ENCODE measurements around the gene CYREN. TPM values are rescaled to one million over a fixed set of nuclear protein-coding genes. Genes with fewer than 3 reads are reported as not detected.

The CYREN gene
- total and polyA plus RNA-seq, 4 donors = 17.8 to 31.7 (median 24.4) TPM

DNA sequence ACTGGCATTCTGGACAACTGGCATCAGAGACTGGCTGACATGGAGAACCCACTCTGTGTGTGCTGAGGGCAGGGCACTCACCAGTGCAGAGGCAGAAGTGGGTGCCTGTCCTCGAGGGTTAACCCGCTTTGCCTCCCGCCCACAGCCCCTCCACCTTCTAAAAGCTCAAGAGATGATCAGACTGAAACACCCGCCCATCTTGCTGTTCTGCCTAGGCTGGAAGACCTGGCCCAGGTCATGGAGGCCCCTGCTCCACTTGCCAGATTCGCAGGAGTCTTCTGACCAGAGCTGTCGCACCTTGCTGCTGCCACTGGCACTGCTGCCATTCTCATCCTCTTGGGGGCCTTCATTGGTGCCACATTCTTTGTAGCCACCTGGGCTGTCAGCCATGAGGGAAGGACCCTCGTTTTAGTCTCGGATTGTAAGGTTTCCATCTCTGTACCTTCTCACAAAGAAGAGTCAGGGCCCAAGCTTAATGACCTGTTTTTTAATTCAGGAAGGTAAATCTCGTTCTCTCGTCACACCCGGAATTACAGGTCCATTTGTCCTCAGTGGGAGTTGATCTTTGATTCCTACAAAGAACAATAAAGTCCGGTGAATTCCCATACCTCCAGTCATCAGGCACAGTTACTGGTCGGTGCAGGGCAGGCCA is 1.9 kb downstream of the CYREN start:
- intact Hi-C loops (cut with DNase I) = loop anchor here (2.0 to 10.0 kb wide), 3 partner anchors 181 to 478 kb away; partner anchors contain the start of gene AGBL3 (in 1 of the 2)
- ATAC-seq (ENCODE audit: low FRiP score) (no peak), DNase-seq (no peak)
- H3K4me3 ChIP-seq (ENCODE audit: low read length in 2 of 2) = no peak overlapping the region
- H3K27ac ChIP-seq (ENCODE audit: low read depth in 1 of 2, low read length in 2 of 2) = peak overlapping the region in 1 of 2 donors; percentile 48
- WGBS, 2 donors = 88 to 92% methylated on average over 13 of the region's 13 CpGs
- no peaks in the 10 kb centered on the region for H3K36me3 ChIP-seq (ENCODE audit: control insufficient read depth in 1 of 2, insufficient read depth in 2 of 2, low read length in 1 of 2)
- no peaks in the 10 kb centered on the region for H3K27me3 ChIP-seq (ENCODE audit: control insufficient read depth in 1 of 2, insufficient read depth in 2 of 2, low read length in 1 of 2)
- peaks cover 2 to 13% of the 10 kb centered on the region in 2 donors for H3K4me1 ChIP-seq (ENCODE audit: control insufficient read depth in 1 of 2, insufficient read depth in 2 of 2, low read length in 2 of 2)
- no peaks in the 10 kb centered on the region for H3K9me3 ChIP-seq (ENCODE audit: control insufficient read depth, low read length)

- Histone ChIP-seq H3K9me3 (ENCODE audit: control insufficient read depth, low read length) (no peaks in the 10 kb centered on the region), H3K4me1 (ENCODE audit: control insufficient read depth in 1 of 2, insufficient read depth in 2 of 2, low read length in 2 of 2) (peaks cover 2 to 13% of the 10 kb centered on the region in 2 donors), H3K27me3 (ENCODE audit: control insufficient read depth in 1 of 2, insufficient read depth in 2 of 2, low read length in 1 of 2) (no peaks in the 10 kb centered on the region), H3K4me3 (ENCODE audit: low read length in 2 of 2) (no peak overlapping the region), H3K27ac (ENCODE audit: low read depth in 1 of 2, low read length in 2 of 2) (no peak overlapping the region), H3K36me3 (ENCODE audit: control insufficient read depth in 1 of 2, insufficient read depth in 2 of 2, low read length in 1 of 2) (no peaks in the 10 kb centered on the region)
- 50 to 68% methylated on average over 7 to 9 of the region's 9 CpGs for WGBS, 2 donors
- ATAC-seq (ENCODE audit: low FRiP score) = no peak
- intact Hi-C loops (cut with DNase I) = loop anchor here (2.0 to 10.0 kb wide), 3 partner anchors 181 to 477 kb away; partner anchors contain the start of gene AGBL3 (in 1 of the 2)
- peak in 1 of 2 donors; percentile 74 for DNase-seq
Observed at GRCh38 chr7:135168001-135168400, 2.5 kb downstream of the CYREN start.

GRCh38 chr7:135167365-135167917 is 3.1 kb downstream of the CYREN start:
- intact Hi-C loops (cut with DNase I) = loop anchor here in 1 of 2 donors (5.0 to 10.0 kb wide), 2 partner anchors 180 to 383 kb away; partner anchors contain the start of gene AGBL3
- Histone ChIP-seq H3K9me3 (ENCODE audit: control insufficient read depth, low read length) (no peaks in the 10 kb centered on the region), H3K27me3 (ENCODE audit: control insufficient read depth in 1 of 2, insufficient read depth in 2 of 2, low read length in 1 of 2) (no peaks in the 10 kb centered on the region), H3K4me3 (ENCODE audit: low read length in 2 of 2) (no peak overlapping the region), H3K4me1 (ENCODE audit: control insufficient read depth in 1 of 2, insufficient read depth in 2 of 2, low read length in 2 of 2) (peaks cover 2 to 13% of the 10 kb centered on the region in 2 donors), H3K27ac (ENCODE audit: low read depth in 1 of 2, low read length in 2 of 2) (no peak overlapping the region), H3K36me3 (ENCODE audit: control insufficient read depth in 1 of 2, insufficient read depth in 2 of 2, low read length in 1 of 2) (no peaks in the 10 kb centered on the region)
- DNase-seq = no peak
- WGBS, 2 donors = 77 to 83% methylated on average over 12 of the region's 12 CpGs
- ATAC-seq (ENCODE audit: low FRiP score) = no peak

DNA sequence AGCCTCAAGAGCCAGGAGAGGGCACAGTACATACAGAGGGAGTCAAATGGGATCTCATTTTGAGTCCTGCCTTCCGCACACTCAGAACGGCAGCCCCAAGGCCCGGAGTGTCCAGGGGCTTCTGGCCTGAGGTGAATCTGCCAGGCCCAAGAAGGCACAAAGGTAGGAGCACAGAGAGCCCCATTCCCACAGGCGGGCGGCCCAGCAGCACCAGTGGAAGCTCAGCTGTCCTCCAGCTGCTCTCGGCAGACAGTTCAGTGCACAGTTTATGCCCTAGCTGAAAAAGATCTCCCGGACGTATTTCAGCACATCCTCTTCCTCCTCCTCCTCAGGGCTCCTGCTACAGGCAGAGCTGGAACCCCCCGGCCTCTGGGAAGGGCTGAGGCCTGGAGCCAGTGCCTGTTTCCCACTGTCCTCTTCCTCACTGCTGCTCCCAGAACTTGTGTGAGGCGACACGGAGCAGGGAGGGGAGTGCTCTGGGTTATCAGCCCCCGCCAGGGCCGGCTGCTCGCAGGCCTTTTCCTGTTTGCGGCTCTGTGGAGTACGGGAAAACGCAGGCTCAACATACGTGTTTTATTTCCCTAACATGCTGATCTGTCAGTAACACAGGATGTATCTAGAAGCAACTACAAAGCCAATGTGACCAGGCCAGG is 4.0 kb downstream of the CYREN start:
- ATAC-seq (ENCODE audit: low FRiP score) (no peak), DNase-seq (no peak)
- no peak overlapping the region for H3K27ac ChIP-seq (ENCODE audit: low read depth in 1 of 2, low read length in 2 of 2)
- H3K27me3 ChIP-seq (ENCODE audit: control insufficient read depth in 1 of 2, insufficient read depth in 2 of 2, low read length in 1 of 2) = no peaks in the 10 kb centered on the region
- H3K9me3 ChIP-seq (ENCODE audit: control insufficient read depth, low read length) = no peaks in the 10 kb centered on the region
- 79 to 87% methylated on average over 17 to 18 of the region's 18 CpGs for WGBS, 2 donors
- intact Hi-C loops (cut with DNase I) = loop anchor here in 1 of 2 donors (5.0 to 10.0 kb wide), 2 partner anchors 179 to 382 kb away; partner anchors contain the start of gene AGBL3
- no peaks in the 10 kb centered on the region for H3K36me3 ChIP-seq (ENCODE audit: control insufficient read depth in 1 of 2, insufficient read depth in 2 of 2, low read length in 1 of 2)
- peaks cover 2 to 13% of the 10 kb centered on the region in 2 donors for H3K4me1 ChIP-seq (ENCODE audit: control insufficient read depth in 1 of 2, insufficient read depth in 2 of 2, low read length in 2 of 2)
- no peak overlapping the region for H3K4me3 ChIP-seq (ENCODE audit: low read length in 2 of 2)

DNA sequence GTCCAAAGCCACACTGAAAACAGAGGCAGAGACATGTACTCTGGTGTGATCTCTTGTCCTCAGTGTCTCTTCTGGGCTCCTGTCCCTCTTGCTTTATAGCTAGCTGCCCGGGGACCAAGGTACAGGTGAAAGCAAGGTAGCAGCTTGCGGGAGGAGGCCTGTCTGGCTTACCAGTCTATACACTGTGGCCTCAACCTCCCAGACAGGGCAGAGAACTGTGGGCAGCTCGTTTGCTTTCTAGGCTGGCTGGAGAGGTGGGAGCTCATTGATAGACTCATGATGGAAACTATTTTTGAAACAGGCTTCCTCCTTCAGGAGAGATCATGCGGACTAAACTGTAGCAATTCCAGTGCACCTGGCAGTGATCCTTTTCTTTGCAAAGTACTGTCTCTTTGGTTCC is 4.6 kb downstream of the CYREN start:
- no peak for ATAC-seq (ENCODE audit: low FRiP score)
- Histone ChIP-seq H3K9me3 (ENCODE audit: control insufficient read depth, low read length) (no peaks in the 10 kb centered on the region), H3K27me3 (ENCODE audit: control insufficient read depth in 1 of 2, insufficient read depth in 2 of 2, low read length in 1 of 2) (no peaks in the 10 kb centered on the region), H3K27ac (ENCODE audit: low read depth in 1 of 2, low read length in 2 of 2) (no peak overlapping the region), H3K36me3 (ENCODE audit: control insufficient read depth in 1 of 2, insufficient read depth in 2 of 2, low read length in 1 of 2) (no peaks in the 10 kb centered on the region), H3K4me1 (ENCODE audit: control insufficient read depth in 1 of 2, insufficient read depth in 2 of 2, low read length in 2 of 2) (peaks cover 2 to 15% of the 10 kb centered on the region in 2 donors), H3K4me3 (ENCODE audit: low read length in 2 of 2) (no peak overlapping the region)
- intact Hi-C loops (cut with DNase I) = loop anchor here in 1 of 2 donors (5.0 to 10.0 kb wide), 2 partner anchors 179 to 381 kb away; partner anchors contain the start of gene AGBL3
- DNase-seq = no peak
- WGBS, 2 donors = 70 to 83% methylated on average over 4 of the region's 4 CpGs

DNA sequence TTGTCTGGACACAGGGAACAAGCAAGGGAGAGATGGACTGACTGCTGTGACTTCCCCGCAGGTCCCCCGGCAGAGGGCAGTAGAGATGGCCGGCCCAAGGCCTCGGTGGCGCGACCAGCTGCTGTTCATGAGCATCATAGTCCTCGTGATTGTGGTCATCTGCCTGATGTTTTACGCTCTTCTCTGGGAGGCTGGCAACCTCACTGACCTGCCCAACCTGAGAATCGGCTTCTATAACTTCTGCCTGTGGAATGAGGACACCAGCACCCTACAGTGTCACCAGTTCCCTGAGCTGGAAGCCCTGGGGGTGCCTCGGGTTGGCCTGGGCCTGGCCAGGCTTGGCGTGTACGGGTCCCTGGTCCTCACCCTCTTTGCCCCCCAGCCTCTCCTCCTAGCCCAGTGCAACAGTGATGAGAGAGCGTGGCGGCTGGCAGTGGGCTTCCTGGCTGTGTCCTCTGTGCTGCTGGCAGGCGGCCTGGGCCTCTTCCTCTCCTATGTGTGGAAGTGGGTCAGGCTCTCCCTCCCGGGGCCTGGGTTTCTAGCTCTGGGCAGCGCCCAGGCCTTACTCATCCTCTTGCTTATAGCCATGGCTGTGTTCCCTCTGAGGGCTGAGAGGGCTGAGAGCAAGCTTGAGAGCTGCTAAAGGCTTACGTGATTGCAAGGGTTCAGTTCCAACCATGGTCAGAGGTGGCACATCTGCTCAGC is 6.0 kb downstream of the CYREN start:
- 79 to 81% methylated on average over 17 to 18 of the region's 18 CpGs for WGBS, 2 donors
- intact Hi-C loops (cut with DNase I) = loop anchor here in 1 of 2 donors (5.0 to 10.0 kb wide), 2 partner anchors 177 to 380 kb away; partner anchors contain the start of gene AGBL3
- H3K27ac ChIP-seq (ENCODE audit: low read depth in 1 of 2, low read length in 2 of 2) = no peak overlapping the region
- H3K9me3 ChIP-seq (ENCODE audit: control insufficient read depth, low read length) = no peaks in the 10 kb centered on the region
- peaks cover 2 to 15% of the 10 kb centered on the region in 2 donors for H3K4me1 ChIP-seq (ENCODE audit: control insufficient read depth in 1 of 2, insufficient read depth in 2 of 2, low read length in 2 of 2)
- ATAC-seq (ENCODE audit: low FRiP score) (no peak), DNase-seq (peak in 1 of 2 donors; percentile 82)
- H3K36me3 ChIP-seq (ENCODE audit: control insufficient read depth in 1 of 2, insufficient read depth in 2 of 2, low read length in 1 of 2) = no peaks in the 10 kb centered on the region
- H3K27me3 ChIP-seq (ENCODE audit: control insufficient read depth in 1 of 2, insufficient read depth in 2 of 2, low read length in 1 of 2) = no peaks in the 10 kb centered on the region
- no peak overlapping the region for H3K4me3 ChIP-seq (ENCODE audit: low read length in 2 of 2)

- intact Hi-C loops (cut with DNase I) = loop anchor here in 1 of 2 donors (10.0 kb wide), 1 partner anchor 378 kb away; no protein-coding TSS in a partner anchor
- Histone ChIP-seq H3K4me1 (ENCODE audit: control insufficient read depth in 1 of 2, insufficient read depth in 2 of 2, low read length in 2 of 2) (peaks cover 0 to 9% of the 10 kb centered on the region in 2 donors), H3K9me3 (ENCODE audit: control insufficient read depth, low read length) (no peaks in the 10 kb centered on the region), H3K4me3 (ENCODE audit: low read length in 2 of 2) (no peak overlapping the region), H3K36me3 (ENCODE audit: control insufficient read depth in 1 of 2, insufficient read depth in 2 of 2, low read length in 1 of 2) (no peaks in the 10 kb centered on the region), H3K27ac (ENCODE audit: low read depth in 1 of 2, low read length in 2 of 2) (no peak overlapping the region), H3K27me3 (ENCODE audit: control insufficient read depth in 1 of 2, insufficient read depth in 2 of 2, low read length in 1 of 2) (no peaks in the 10 kb centered on the region)
- DNase-seq (no peak), ATAC-seq (ENCODE audit: low FRiP score) (no peak)
- 92 to 97% methylated on average over 2 of the region's 2 CpGs for WGBS, 2 donors
Observed at GRCh38 chr7:135162382-135163001, 8.0 kb downstream of the CYREN start.

GRCh38 chr7:135161669-135162068 is 8.8 kb downstream of the CYREN start:
- H3K4me3 ChIP-seq (ENCODE audit: low read length in 2 of 2) = no peak overlapping the region
- H3K27me3 ChIP-seq (ENCODE audit: control insufficient read depth in 1 of 2, insufficient read depth in 2 of 2, low read length in 1 of 2) = no peaks in the 10 kb centered on the region
- WGBS, 2 donors = 77 to 80% methylated on average over 6 of the region's 6 CpGs
- H3K36me3 ChIP-seq (ENCODE audit: control insufficient read depth in 1 of 2, insufficient read depth in 2 of 2, low read length in 1 of 2) = no peaks in the 10 kb centered on the region
- no peak overlapping the region for H3K27ac ChIP-seq (ENCODE audit: low read depth in 1 of 2, low read length in 2 of 2)
- no peak for DNase-seq
- H3K9me3 ChIP-seq (ENCODE audit: control insufficient read depth, low read length) = no peaks in the 10 kb centered on the region
- no peak for ATAC-seq (ENCODE audit: low FRiP score)
- intact Hi-C loops (cut with DNase I) = loop anchor here in 1 of 2 donors (10.0 kb wide), 1 partner anchor 377 kb away; no protein-coding TSS in a partner anchor
- peaks cover 0 to 9% of the 10 kb centered on the region in 2 donors for H3K4me1 ChIP-seq (ENCODE audit: control insufficient read depth in 1 of 2, insufficient read depth in 2 of 2, low read length in 2 of 2)

Data from aorta (tissue), 5 donors.